Measurements from ENCODE around the gene TRPM8.
"Not testable (repeated sequence)": the region's sequence is repeated elsewhere in the genome, so short reads cannot be mapped to it uniquely, and the experiment has no call there.

The TRPM8 gene

DNA sequence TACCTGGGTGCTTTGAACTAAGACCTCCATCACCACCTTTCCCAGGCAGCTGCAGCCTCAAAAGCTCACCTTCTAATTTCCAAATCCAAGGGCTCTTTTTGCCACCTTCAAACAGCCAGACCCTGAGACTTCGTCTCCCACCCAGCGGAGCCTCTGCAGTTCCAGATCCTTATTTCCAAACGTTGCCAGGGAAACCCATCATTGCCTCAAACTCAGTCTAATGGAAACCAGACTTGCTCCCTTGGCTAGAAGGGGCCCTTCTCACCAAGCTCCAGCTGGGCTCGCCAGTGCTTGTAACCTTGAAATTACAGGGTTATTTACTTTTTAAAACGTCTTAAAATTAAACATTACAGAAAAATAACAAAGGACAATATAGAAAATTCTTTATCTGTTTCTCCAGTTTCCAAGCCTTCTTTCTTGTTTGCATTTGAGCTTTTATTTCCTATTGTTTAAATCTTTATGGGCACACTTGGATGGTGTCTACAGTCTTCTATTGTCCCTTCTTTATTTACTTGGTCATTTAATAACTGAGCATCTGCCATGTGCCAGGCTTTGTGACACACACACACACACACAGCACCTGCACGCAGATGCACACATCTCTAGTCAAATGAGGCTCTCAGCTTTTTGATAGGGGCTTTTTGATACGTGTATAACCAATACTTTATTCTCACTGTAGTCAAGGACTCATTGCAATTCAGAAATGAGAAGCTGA is 36.1 kb downstream of the TRPM8 start:
- Histone ChIP-seq H3K4me1 (no peaks in the 10 kb centered on the region), H3K79me2 (no peaks in the 10 kb centered on the region), H3K9me3 (ENCODE audit: control insufficient read depth, low read length) (no peaks in the 10 kb centered on the region), H3K27me3 (ENCODE audit: control insufficient read depth, insufficient read depth, low read length) (no peaks in the 10 kb centered on the region), H3K4me3 (ENCODE audit: low read depth, low read length) (no peak overlapping the region), H2AFZ (no peak overlapping the region), H3K9ac (no peak overlapping the region), H3K4me2 (ENCODE audit: low read length) (no peak overlapping the region), H3K27ac (no peak overlapping the region), H3K36me3 (ENCODE audit: control insufficient read depth, insufficient read depth, low read length) (no peaks in the 10 kb centered on the region)
- no peak for TF ChIP-seq CTCF (IDR thresholded peaks at IDR 0.05)

DNA sequence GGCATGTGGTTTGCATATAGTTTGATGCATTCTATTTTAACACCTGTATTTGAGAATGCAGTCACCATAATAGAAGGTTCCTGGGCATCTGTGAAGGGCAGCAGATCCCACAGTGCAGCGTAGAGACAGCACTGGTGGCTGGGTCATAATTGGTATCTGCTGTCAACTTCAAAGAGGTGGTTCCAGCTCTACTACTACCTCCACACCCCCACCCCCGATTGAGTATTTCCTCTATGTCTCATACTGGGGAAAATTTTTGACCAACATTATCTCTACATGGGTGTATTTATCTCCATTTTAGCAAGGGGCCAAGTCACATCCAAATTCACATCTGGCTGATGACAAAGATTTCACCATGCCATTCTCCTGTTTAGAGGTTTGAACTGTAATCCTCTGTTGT is 43.0 kb downstream of the TRPM8 start:
- H3K27ac ChIP-seq: no peak overlapping the region
- no peak overlapping the region for H2AFZ ChIP-seq
- H3K4me3 ChIP-seq (ENCODE audit: low read depth, low read length): no peak overlapping the region
- H3K36me3 ChIP-seq (ENCODE audit: control insufficient read depth, insufficient read depth, low read length): no peaks in the 10 kb centered on the region
- no peaks in the 10 kb centered on the region for H3K4me1 ChIP-seq
- H3K4me2 ChIP-seq (ENCODE audit: low read length): no peak overlapping the region
- H3K9me3 ChIP-seq (ENCODE audit: control insufficient read depth, low read length): no peaks in the 10 kb centered on the region
- H3K9ac ChIP-seq: no peak overlapping the region
- H3K27me3 ChIP-seq (ENCODE audit: control insufficient read depth, insufficient read depth, low read length): no peaks in the 10 kb centered on the region
- H3K79me2 ChIP-seq: no peaks in the 10 kb centered on the region
- TF ChIP-seq CTCF (IDR thresholded peaks at IDR 0.05): no peak

DNA sequence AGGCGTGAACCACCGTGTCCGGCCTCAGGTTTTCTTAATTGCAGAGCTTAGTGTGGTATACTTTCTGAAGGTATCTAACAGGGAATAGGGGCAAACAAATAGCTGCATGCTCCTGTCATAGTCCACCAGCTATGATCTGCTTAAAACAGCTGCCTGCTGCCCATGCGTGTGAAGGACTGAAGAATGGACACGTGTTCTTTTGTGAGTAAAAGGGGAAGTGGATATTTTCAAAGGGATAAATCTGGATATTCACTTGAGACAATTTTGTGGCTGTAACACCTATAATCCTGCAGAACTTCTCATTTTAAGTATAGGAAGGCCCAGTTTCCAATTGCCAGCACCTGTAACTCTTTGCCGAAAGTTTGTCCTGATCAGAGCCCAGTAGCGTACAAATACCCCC is 44.7 kb downstream of the TRPM8 start:
- no peak for TF ChIP-seq CTCF (IDR thresholded peaks at IDR 0.05)
- Histone ChIP-seq H3K79me2 (no peaks in the 10 kb centered on the region), H3K9ac (no peak overlapping the region), H3K4me3 (ENCODE audit: low read depth, low read length) (no peak overlapping the region), H3K4me2 (ENCODE audit: low read length) (no peak overlapping the region), H3K4me1 (no peaks in the 10 kb centered on the region), H3K9me3 (ENCODE audit: control insufficient read depth, low read length) (no peaks in the 10 kb centered on the region), H3K27ac (no peak overlapping the region), H3K36me3 (ENCODE audit: control insufficient read depth, insufficient read depth, low read length) (no peaks in the 10 kb centered on the region), H3K27me3 (ENCODE audit: control insufficient read depth, insufficient read depth, low read length) (no peaks in the 10 kb centered on the region), H2AFZ (no peak overlapping the region)

GRCh38 chr2:233964581-233964980 is 47.4 kb downstream of the TRPM8 start:
- Histone ChIP-seq H3K79me2 (no peaks in the 10 kb centered on the region), H3K27me3 (ENCODE audit: control insufficient read depth, insufficient read depth, low read length) (no peaks in the 10 kb centered on the region), H3K4me2 (ENCODE audit: low read length) (no peak overlapping the region), H3K27ac (no peak overlapping the region), H2AFZ (no peak overlapping the region), H3K36me3 (ENCODE audit: control insufficient read depth, insufficient read depth, low read length) (no peaks in the 10 kb centered on the region), H3K9ac (no peak overlapping the region), H3K9me3 (ENCODE audit: control insufficient read depth, low read length) (no peaks in the 10 kb centered on the region), H3K4me3 (ENCODE audit: low read depth, low read length) (no peak overlapping the region), H3K4me1 (no peaks in the 10 kb centered on the region)
- no peak for TF ChIP-seq CTCF (IDR thresholded peaks at IDR 0.05)

GRCh38 chr2:233965032-233965603 is 47.9 kb downstream of the TRPM8 start:
- no peaks in the 10 kb centered on the region for H3K27me3 ChIP-seq (ENCODE audit: control insufficient read depth, insufficient read depth, low read length)
- no peak for TF ChIP-seq CTCF (IDR thresholded peaks at IDR 0.05)
- H3K36me3 ChIP-seq (ENCODE audit: control insufficient read depth, insufficient read depth, low read length): no peaks in the 10 kb centered on the region
- H3K79me2 ChIP-seq: no peaks in the 10 kb centered on the region
- H3K4me3 ChIP-seq (ENCODE audit: low read depth, low read length): no peak overlapping the region
- no peak overlapping the region for H3K9ac ChIP-seq
- H2AFZ ChIP-seq: no peak overlapping the region
- H3K27ac ChIP-seq: no peak overlapping the region
- no peaks in the 10 kb centered on the region for H3K9me3 ChIP-seq (ENCODE audit: control insufficient read depth, low read length)
- no peak overlapping the region for H3K4me2 ChIP-seq (ENCODE audit: low read length)
- no peaks in the 10 kb centered on the region for H3K4me1 ChIP-seq

DNA sequence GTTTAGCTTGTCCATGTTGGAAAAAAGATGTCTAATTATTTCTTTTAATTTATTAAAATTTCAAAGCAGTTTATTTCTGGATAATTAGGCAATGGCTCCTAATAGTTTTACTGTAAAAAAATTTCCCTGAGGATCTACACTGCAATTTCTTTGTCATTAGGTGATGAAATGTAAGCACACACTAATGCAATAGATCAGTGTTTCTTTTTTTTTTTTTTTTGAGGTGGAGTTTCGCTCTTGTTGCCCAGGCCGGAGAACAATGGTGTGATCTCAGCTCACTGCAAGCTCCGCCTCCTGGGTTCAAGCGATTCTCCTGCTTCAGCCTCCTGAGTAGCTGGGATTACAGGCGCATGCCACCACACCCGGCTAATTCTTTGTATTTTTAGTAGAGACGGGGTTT is 48.5 kb downstream of the TRPM8 start:
- H3K36me3 ChIP-seq (ENCODE audit: control insufficient read depth, insufficient read depth, low read length): not testable (repeated sequence)

More for the DNA sequence above, 48.5 kb downstream of the TRPM8 start:
- not testable (repeated sequence) for H3K9ac ChIP-seq; H3K27ac ChIP-seq; H3K4me3 ChIP-seq (ENCODE audit: low read depth, low read length); H2AFZ ChIP-seq; H3K27me3 ChIP-seq (ENCODE audit: control insufficient read depth, insufficient read depth, low read length); H3K79me2 ChIP-seq; H3K9me3 ChIP-seq (ENCODE audit: control insufficient read depth, low read length); H3K4me2 ChIP-seq (ENCODE audit: low read length); H3K4me1 ChIP-seq

Data from parathyroid adenoma (tissue), 2 donors.